ENCODE measurements around the gene MYO18B. TPM values are rescaled to one million over a fixed set of nuclear protein-coding genes. Genes with fewer than 3 reads are reported as not detected.

The MYO18B gene
- total RNA-seq, 2 experiments from 2014 or later, result 1.6 to 1.8 TPM

- no peaks in the 10 kb centered on the region for H3K36me3 Mint-ChIP-seq (ENCODE audit: low read depth)
- CTCF ChIA-PET, result no interaction called here
- no peak for DNase-seq
- peaks cover 5% of the 10 kb centered on the region for H3K27me3 Mint-ChIP-seq
- no peaks in the 10 kb centered on the region for H3K4me1 Mint-ChIP-seq (ENCODE audit: low read depth)
- no peak overlapping the region for H3K4me3 Mint-ChIP-seq
- POLR2A ChIA-PET, result no interaction called here
- TF ChIP-seq CTCF (IDR thresholded peaks at IDR 0.05), result no peak
- H3K9me3 Mint-ChIP-seq, result peaks cover 1% of the 10 kb centered on the region
- no peak overlapping the region for H3K27ac Mint-ChIP-seq
- no peak for ATAC-seq
- intact Hi-C loops (cut with micrococcal nuclease), result no loop called here
Measured at GRCh38 chr22:25823276-25823675, 81.3 kb downstream of the MYO18B start.

GRCh38 chr22:25824828-25825423, 82.9 kb downstream of the MYO18B start:
- Mint-ChIP-seq H3K36me3 (ENCODE audit: low read depth) (no peaks in the 10 kb centered on the region), H3K4me1 (ENCODE audit: low read depth) (no peaks in the 10 kb centered on the region), H3K27me3 (peaks cover 4% of the 10 kb centered on the region), H3K27ac (no peak overlapping the region), H3K9me3 (peaks cover under 1% of the 10 kb centered on the region), H3K4me3 (no peak overlapping the region)
- no peak for TF ChIP-seq CTCF (IDR thresholded peaks at IDR 0.05)
- POLR2A ChIA-PET, result no interaction called here
- CTCF ChIA-PET, result no interaction called here
- no peak for DNase-seq
- intact Hi-C loops (cut with micrococcal nuclease), result no loop called here
- no peak for ATAC-seq

- no peaks in the 10 kb centered on the region for H3K9me3 Mint-ChIP-seq
- TF ChIP-seq CTCF (IDR thresholded peaks at IDR 0.05), result no peak
- H3K27ac Mint-ChIP-seq, result no peak overlapping the region
- H3K27me3 Mint-ChIP-seq, result no peaks in the 10 kb centered on the region
- ATAC-seq (no peak), DNase-seq (no peak)
- H3K36me3 Mint-ChIP-seq (ENCODE audit: low read depth), result no peaks in the 10 kb centered on the region
- POLR2A ChIA-PET, result no interaction called here
- CTCF ChIA-PET, result no interaction called here
- H3K4me1 Mint-ChIP-seq (ENCODE audit: low read depth), result no peaks in the 10 kb centered on the region
- intact Hi-C loops (cut with micrococcal nuclease), result no loop called here
- H3K4me3 Mint-ChIP-seq, result no peak overlapping the region
Measured at GRCh38 chr22:25827415-25827814, 85.4 kb downstream of the MYO18B start.

- H3K36me3 Mint-ChIP-seq (ENCODE audit: low read depth), result no peaks in the 10 kb centered on the region
- no peak overlapping the region for H3K27ac Mint-ChIP-seq
- ChIA-PET CTCF (interaction anchor here (1.1 kb wide), 1 partner anchor 10 kb away, joined by 4 read pairs; no protein-coding TSS in a partner anchor), POLR2A (interaction anchor here (0.5 to 1.1 kb wide), 2 partner anchors 12 to 299 kb away, joined by 3 read pairs; no protein-coding TSS in a partner anchor)
- no peaks in the 10 kb centered on the region for H3K4me1 Mint-ChIP-seq (ENCODE audit: low read depth)
- H3K4me3 Mint-ChIP-seq, result no peak overlapping the region
- intact Hi-C loops (cut with micrococcal nuclease), result no loop called here
- no peaks in the 10 kb centered on the region for H3K27me3 Mint-ChIP-seq
- ATAC-seq, result no peak
- no peaks in the 10 kb centered on the region for H3K9me3 Mint-ChIP-seq
- no peak for DNase-seq
- TF ChIP-seq CTCF (IDR thresholded peaks at IDR 0.05), result no peak
Measured at GRCh38 chr22:25828422-25828821, 86.4 kb downstream of the MYO18B start.

GRCh38 chr22:25829237-25829636, 87.2 kb downstream of the MYO18B start:
- no peaks in the 10 kb centered on the region for H3K9me3 Mint-ChIP-seq
- POLR2A ChIA-PET, result no interaction called here
- H3K36me3 Mint-ChIP-seq (ENCODE audit: low read depth), result no peaks in the 10 kb centered on the region
- H3K4me1 Mint-ChIP-seq (ENCODE audit: low read depth), result no peaks in the 10 kb centered on the region
- no peak overlapping the region for H3K4me3 Mint-ChIP-seq
- no peak overlapping the region for H3K27ac Mint-ChIP-seq
- intact Hi-C loops (cut with micrococcal nuclease), result no loop called here
- ATAC-seq (no peak), DNase-seq (no peak)
- CTCF ChIA-PET, result no interaction called here
- H3K27me3 Mint-ChIP-seq, result no peaks in the 10 kb centered on the region
- TF ChIP-seq CTCF (IDR thresholded peaks at IDR 0.05), result no peak
